GM19467 (cell line): Measurements from ENCODE around the gene MED10.

ENCODE experiments used
- ATAC-seq: cut with Tn5 transposase; IDR thresholded peaks from one replicate; pipeline ENCODE4 v1.9.1; 2021; ENCODE audit warnings: mild to moderate bottlenecking, moderate library complexity; ENCODE audit not compliant: unreplicated experiment

The MED10 gene

DNA sequence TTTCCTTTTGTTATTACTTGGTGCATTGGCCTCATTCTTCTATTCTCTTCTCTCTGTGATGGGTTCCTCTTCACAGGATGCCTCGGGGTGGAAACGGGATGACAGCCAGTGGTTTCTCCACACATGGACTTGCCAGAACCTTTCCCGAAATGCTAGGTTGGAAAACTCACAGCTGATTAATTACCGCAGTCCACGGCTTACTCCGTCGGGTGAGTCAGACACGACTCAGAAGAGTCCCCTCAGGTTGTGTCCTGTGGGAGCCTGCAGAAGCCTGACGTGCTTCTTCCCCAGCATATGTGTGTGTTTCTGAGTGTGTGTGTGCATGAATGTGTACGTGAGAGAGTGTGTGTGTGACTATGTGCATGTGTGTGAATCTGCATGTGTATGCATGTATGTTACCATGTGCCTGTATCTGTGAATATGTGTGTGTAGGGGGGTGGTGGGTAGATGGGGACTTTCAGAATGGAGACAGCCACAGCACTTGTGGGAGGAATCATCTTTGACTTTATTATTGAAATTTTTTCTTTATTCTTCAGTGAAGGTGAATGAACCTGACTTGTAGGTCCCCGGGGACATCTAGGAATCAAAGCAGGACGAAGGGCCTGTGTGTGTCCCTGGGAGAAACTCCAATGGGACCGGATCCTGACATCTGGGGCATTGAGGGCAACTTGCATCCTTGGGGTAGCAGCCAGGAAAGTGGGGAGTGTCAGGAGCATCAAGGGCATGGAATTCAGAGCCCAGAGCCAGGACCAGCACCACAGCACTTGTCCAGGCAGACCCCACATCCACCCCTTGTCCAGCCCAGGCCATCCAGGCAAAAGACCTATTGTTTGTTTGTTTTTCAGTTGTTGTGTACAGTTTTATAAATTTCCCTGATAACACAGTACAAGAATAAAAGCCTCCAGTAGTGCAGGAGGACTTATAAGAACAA, 21.9 kb upstream of the MED10 start:
- ATAC-seq = no peak

DNA sequence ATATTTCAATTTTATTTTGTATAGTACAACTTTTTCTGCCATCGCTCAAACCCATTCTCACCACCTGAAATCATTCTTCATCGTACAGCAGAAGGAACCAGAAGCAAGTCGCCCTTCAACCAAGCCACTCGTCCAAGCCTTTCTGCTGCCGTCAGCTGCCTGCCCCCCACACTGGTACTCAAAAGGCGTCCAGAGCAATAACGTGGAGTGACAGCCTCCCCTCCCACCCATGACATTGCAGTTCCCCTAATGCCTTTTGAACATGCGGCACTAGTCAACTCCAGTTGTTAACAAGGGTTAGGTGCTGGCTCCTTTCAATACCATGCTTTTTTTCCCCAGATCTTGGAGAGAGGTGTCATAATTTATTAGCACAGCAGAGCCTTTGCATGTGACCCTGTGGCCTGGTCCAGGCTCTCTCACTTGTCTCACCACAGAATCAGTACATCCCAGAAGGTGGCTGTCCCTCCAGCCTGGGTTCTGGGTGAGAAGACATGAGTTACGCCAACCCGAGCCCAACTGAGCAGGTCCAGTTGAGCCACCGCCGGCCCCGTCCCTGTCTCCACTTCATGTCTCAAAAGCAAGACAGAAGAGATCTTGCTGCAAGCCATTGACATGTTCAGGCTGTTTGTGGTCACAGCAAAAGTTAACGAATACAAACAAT, 20.4 kb upstream of the MED10 start:
- ATAC-seq = no peak

DNA sequence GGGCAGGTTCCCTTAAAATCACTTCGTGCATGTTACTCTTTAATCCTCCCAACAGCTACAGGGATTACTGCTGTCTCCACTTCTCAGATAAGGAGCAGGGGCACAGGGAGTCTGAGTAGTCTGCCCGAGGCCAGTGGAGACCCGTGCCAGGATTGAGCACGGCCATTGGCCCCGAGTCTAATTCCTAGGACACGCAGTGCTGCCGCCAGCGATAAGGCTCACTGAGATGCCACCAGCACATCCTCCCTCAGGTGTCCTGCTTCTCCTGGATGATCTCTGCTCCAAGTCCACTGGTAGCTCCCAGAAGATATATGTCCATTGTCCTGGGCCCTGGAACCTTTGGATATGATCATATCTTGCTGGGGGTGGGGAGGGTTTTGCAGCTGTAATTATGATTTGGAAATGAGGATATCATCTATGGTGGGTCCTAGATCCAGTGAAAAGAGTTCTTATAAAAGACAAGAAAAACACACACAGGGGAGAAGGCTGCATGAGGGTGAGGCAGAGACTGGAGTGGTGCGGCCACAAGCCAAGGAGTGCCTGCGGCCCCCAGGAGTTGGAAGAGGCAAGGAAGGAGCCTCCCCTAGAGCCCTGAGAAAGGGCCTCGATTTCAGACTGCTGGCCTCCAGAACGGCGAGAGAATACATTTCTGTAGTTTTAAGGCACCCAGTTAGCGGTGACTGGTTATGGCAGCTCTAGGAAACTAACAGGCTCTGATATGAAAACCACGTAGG, 19.4 kb upstream of the MED10 start:
- ATAC-seq = no peak

DNA sequence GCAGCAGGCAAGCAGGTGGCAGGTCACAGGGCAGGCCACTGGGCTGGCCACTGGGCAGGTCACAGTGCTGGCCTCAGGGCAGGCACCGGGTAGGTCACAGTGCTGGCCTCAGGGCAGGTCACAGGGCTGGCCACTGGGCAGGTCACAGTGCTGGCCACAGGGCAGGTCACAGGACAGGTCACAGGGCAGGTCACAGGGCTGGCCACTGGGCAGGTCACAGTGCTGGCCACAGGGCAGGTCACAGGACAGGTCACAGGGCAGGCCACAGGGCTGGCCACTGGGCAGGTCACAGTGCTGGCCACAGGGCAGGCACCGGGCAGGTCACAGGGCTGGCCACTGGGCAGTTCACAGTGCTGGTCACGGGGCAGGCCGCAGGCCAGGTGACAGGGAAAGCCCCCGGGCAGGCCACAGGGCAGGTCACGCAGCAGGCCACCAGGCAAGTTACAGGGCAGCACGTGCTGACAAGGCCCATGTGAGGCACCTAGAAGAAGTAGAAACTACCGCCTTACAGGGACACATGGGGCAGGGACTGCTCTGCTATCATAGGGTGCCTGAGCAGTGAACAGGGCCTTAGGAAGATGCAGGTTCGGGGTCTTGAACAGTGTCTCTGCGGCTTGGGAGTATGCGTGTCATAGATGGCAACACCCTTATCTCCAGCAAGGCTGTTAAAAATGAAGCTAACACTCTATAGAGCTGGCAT, 18.6 kb upstream of the MED10 start:
- no peak for ATAC-seq

DNA sequence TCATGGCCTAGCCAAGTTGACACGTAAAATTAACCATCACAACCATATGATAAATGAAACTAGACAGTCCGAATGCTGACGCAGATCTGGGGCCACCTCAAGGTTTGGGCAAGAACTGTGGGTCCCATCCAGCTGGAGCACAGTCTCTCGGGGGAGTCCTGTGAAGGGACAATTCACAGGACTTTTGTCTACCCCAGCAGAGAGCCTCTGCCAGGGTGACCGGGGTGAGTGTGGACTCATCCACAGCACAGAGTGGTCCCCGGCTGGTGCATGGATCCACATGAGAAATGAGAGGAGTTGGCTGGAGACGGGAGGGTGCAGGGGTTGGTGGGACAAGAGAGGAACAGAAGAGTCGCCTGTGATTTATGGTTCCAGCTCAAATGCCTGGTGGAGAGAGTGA, 17.7 kb upstream of the MED10 start:
- ATAC-seq = no peak

DNA sequence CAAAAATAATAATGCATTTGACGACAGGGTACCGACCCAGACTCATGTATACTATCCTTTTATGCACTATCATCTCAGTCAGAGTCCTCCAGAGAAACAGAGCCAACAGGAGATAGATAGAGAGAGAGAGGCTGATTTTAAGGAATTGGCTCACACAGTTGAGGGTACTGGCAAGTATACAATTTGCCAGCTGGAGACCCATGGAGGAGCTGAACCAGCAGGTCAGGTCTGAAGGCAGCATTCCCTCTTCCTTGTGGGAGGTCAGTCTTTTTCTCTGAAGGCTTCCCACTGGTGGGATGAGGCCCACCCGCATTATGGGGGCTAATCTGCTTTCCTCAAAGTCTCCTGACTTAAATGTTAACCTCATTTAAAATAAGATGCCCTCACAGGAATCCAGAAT, 17.3 kb upstream of the MED10 start:
- no peak for ATAC-seq

DNA sequence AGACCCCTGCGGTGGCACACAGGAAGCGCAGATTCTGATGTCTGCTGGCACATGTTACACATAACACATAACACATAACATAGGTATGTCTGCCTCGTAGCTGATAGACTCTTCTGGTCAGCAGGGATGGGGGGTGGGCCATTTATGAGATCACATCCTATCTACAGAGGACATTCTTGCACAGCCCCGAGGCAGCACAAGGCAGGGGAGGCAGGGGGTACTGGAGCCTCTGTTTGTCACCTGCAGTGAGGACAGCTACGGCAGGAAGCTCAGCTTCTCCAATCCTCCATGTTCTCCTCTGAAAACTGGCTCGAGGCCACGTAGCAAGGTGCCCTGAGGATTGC, 16.7 kb upstream of the MED10 start:
- ATAC-seq = no peak

DNA sequence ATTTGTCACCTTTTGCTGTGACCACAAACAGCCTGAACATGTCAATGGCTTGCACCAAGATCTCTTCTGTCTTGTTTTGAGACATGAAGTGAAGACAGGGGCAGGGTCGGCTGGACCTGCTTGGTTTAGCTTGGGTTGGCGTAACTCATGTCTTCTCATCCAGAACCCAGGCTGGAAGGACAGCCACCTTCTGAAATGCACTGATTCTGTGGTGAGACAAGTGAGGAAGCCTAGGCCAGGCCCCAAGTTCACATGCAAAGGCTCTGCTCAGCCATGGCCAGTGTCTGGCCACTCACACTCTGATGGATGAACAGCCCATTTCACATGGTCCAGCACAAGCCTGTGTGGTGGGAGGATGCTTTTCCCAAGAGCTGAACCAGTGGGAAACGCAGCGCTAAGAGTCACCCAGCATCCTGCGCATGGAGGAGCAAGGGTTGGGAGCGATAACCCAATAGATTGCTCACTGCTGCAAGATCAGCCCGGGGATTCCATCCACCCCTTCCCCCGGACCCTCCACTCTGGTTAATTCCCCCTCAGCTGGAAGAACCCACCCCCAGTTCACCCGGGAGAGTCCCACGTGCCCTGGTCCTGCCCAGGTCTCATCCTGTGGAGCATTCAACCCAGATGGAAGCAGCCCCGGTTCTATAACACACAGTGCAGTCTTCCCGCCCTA, 16.2 kb upstream of the MED10 start:
- no peak for ATAC-seq

DNA sequence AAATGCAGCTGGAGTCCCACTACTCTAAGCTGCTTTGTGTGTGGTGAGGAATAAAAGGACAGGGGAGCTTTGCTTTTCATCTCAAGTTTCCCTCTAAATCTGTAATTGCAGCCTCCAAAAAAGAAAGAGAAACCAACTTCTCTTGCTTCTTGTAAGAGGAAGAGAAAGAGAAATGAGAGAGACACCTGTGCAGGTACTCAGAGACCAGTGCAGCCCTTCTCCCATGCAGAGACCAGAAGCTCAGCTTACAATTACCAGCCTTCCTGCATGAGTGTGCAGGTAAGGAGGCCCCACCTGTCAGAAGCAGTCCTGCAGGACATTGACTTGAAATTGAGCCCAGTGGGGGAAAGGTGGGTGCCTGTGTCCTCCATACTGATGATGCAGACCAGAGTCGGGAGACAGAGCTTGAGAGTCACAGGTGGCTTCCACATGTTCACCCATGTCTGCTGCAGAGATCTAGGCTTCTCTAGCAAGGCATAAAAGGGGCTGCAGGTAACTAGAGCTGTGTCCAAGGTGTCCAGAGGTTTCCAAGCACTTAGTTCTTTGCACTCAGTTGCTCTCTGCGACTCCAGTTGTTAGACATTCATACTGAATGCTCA, 15.3 kb upstream of the MED10 start:
- no peak for ATAC-seq

DNA sequence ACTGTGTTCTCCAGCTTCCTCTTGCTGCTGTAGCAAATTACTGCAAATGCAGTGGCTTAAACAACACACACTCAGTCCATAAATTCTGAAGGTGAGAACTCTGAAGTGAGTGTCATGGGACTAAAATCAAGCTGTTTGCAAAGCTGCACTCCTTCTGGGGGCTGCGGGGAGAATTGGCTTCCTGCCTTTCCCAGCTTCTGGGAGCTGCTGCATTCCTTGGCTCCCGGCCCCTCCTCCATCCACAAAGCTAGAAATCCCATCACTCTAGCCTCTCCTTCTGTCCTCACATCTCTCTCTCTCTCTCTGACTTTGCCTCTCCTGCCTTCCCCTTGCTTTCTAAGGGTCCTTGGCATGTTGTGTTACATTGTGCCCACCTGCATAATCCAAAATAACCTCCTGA, 14.2 kb upstream of the MED10 start:
- ATAC-seq = no peak

DNA sequence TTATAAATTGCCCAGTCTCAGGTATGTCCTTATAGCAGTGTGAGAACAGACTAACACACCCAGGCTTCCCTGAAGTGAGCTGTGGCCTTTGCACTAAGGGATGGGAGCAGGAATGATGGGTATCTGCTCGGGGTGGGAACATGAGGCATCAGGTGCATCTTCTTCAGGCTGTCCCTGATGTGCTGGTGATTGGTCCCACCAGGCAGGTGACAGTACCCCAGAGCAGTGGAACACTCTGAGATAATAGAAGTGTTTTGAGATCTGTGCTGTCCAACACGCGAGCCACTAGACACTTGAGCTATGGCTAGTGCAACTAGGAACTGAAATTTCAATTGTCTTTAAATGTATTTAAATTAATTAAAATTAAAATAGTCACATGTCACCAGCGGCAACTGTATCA, 12.8 kb upstream of the MED10 start:
- ATAC-seq = no peak

DNA sequence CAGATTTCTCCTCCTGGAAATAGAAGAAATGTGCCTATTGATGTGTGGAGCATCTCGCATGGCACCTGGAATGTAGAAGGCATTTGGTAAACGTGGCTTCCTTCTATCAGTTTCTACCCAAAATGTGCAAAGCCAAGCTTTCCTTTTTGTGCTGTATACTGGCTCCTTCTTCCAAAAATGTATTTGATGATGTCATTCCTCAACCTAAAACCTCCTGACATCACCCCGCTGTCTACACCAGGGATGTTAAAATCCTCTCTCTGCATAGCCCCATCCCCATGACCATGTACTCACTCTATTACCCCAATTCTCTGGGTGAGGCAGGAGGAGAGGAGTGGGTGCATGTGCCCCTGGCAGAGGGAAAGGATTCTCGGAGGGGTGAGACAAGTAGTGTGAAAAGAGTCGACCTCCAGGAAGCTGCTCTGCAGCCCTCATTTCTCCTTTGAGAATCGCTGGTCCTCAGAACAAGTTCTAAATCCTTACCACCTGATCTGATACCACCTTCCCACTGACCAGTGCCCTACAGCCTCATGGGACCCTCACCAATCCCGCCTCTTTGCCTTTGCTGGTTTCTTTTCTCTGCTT, 11.7 kb upstream of the MED10 start:
- ATAC-seq = no peak

DNA sequence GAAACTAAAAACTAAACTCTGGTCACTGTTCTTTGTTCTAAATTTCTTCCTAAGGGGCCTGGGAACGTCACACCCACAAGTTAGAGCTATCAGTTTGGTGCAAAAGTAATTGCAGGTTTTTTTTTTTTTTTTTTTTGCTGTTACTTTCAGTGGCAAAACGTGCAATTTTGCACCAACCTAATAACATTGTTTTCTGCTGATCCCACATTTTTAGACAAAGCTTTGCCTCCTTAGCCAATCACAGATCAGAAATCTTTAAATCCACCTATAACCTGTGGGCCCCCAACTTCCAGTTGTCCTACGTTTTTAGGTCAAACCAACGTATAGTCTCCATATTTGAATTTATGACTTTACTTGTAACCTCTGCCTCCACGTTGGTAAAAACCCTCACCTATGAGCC, 11.1 kb upstream of the MED10 start:
- ATAC-seq = no peak

DNA sequence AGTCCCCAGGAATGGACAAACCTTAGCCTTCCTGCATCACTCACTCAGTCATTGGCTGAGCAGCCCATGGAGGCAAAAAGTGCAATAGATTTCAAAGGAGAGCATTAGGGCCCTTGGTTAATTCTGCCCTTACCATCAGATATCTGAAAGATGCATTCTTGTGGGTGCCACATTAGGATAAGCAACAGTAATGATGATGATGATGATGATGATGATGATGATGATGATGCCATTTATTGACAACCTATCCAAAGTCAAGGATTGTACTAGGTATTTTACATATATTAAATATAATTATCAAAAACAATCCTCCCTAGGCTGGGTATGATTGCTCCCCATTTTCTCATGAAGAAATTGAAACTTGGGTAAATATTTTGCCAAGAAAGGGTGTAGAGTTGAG, 9.6 kb upstream of the MED10 start:
- no peak for ATAC-seq

DNA sequence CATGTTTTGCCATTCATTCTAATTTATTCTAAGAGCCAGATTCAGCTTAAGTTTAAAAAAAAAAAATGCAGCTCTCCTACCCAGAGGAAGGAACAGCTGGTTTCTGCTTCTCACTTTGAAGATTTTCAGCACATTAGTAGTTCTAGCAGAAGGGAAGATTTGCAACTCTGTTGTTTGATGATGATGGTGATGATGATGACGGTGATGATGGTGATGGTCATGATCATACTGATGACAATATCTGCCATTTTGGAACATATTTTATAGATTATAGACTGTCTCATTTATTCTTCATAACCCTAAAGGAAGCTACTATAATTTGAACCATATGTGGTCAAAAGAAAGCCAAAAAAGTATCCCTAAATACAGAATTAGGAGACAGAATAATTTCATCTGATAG, 7.9 kb upstream of the MED10 start:
- no peak for ATAC-seq

DNA sequence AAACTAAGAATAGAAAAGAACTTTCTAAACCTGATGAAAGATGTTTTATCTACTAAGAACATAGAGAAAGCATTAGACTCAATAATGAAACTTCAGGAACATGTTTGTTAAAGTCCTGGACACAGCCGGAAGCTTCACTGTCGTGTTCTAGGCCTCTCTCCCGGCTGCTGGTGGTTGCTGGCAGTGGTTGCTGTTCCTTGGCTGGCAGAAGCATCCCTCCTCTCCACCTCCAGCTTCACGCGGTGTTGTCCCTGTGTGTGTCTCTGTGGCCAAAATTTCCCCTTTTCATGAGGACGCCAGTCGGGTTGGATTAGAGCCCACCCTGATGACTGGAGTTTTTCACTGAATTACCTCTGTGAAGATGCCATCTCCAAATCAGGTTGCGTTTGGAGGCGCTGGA, 6.5 kb upstream of the MED10 start:
- no peak for ATAC-seq

DNA sequence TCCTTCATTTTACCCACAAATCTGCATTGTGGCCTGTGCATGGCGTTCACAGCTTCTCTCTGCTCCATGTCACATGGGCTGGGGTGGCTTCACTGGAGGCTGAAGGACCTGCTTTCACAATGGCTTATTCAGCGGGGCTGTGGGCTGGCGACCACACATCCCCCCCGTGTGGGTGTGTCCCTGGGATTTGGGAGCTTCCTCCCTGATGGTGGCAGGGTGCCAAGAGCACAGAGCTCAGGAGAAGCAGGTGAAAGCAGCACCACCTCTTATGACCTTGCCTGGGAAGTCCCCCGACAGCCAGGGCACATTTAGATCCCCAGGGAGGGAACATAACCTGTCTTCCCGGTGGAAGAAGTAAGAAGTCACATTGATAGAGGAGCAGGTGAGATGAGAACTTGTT, 5.0 kb upstream of the MED10 start:
- no peak for ATAC-seq

DNA sequence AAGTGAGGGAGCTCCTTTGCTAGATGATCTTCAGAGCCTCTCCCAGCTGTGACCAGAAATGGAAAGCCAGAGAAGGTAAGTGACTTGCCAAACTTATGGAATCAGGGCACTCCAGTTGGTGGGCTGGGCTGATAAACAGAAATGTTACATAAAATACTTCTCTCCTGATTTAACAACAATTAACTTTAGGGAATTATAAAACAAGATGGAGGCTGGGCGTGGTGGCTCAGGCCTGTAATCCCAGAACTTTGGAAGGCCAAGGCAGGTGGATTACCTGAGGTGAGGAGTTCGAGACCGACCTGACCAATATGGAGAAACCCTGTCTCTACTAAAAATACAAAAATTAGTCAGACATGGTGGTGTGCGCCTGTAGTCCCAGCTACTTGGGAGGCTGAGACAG, 899 bp upstream of the MED10 start:
- ATAC-seq = no peak

DNA sequence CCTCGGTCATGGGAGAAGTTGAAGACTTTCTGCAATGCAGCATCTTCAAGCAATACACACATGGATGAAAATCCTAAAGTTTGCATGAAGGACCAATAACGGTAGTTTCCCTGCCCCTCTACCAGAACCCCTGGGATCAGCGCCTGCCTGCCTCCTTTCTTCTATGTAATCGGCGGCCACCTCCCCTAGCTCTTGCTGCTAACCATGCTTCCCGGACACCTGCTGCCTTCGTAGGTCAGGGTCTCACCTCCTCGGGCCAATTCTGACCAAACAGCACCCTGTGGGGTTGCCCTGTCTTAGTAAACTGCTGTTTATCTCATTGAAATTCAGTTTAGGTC, 388 bp upstream of the MED10 start:
- peak; percentile 23 for ATAC-seq

DNA sequence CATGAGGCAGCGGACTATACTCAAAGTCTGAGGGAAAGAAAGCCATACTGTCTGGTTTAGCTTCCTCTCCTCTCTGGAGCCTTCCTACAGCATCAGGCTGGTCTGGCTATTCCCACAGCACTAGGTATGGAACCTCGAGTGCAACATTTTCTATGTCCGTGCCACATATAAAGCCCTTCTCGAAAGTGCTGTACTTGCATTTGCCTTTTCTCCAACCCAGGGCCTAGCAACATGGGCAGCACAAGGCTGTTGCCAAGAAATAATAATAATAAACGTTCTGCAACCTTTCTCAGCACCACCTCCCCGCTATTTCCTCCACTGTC, 804 bp downstream of the MED10 start:
- no peak for ATAC-seq
